ENCODE measurements around the gene TMEM54.
A peak's percentile ranks its signal among the peaks of the same experiment; 100 is the strongest.

Gene TMEM54, protein sequence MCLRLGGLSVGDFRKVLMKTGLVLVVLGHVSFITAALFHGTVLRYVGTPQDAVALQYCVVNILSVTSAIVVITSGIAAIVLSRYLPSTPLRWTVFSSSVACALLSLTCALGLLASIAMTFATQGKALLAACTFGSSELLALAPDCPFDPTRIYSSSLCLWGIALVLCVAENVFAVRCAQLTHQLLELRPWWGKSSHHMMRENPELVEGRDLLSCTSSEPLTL

DNA sequence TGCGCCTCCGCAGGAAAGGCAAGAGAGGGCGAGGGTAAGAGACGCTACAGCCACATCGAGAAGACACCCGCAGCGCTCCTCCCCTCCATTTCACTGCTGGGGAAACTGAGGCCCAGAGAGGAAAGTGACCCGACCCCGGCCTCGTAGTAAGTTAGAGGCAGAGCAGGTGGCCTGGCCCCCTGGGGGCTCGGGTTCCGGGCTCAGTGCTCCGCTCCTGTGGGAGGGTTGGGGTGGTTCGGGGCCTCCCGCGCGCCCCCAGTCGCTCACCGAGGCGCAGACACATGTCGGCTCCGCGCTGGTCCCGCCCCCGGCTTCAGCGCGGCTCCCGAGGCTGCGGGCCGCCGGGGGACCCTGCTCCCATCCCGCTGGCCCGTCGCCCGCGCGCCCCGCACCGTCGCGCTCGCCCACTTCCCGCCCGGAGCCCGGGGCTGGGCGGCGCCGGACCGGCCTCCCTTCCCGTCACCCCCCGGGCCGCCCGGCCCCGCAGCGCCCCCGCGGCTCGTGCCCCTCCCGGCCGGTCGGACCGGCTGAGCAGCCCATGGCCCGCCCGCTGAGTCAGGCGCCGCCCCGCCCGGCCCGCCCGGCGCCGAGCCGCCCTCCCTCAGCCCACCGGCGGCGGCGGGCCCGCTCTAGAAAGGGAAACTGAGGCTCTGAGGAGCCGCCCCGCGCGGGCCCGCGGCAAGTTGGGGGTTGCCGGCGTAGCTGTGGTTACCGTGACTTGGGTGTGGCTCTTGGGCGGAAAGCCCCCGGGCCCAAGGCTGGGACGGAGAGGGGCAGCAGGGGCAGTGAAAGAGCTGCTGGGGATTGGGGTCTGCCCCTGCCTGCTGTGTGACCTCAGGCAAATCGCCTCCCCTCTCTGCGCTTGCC lies at the start of gene TMEM54:
Gene TMEM54 (minus strand): TSS at position 434 of the 867 bp plus-strand sequence. CDS start 151 bp downstream, at position 283.
- DNase-seq, result no peak

DNA sequence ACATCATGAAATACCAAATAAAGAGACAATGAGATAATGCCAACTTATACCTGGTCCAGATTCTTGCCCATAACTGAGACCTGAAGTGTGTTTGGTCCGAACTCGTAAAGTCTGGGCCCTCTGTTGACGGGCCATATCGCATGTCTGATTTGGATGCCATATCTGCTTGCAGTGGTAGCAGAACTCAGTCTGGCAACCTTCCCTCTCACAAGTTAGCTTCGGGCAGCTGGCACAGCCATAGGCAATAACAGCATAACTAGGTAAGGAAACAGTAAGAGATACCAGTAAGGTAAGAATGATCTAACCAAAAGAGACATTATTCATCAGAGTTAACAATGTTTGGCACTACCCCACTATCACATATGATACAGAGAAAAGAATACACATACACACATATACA lies 48.3 kb upstream of the TMEM54 start:
- no peak for DNase-seq

DNA sequence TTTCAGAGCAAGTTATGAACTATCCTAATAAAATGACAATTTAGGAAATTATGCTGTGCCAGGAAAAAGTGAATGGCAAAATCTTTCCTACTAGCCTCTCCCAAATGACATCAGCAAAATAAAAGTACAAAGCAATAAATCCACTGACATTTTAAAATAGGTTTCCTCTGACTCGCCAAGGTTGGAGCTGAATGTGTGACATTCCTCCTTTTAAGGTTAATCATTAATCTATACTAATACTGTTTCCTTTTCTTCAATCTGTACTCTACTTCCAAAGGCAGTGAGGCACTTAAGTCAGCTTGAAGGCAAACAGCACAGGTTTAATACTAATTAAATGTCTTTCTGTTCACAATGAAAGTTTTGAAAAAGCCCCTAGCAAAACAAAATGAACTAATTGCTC lies 47.7 kb upstream of the TMEM54 start:
- DNase-seq, result no peak

GRCh38 chr1:32948390-32948722 lies 47.2 kb upstream of the TMEM54 start:
- DNase-seq, result no peak

DNA sequence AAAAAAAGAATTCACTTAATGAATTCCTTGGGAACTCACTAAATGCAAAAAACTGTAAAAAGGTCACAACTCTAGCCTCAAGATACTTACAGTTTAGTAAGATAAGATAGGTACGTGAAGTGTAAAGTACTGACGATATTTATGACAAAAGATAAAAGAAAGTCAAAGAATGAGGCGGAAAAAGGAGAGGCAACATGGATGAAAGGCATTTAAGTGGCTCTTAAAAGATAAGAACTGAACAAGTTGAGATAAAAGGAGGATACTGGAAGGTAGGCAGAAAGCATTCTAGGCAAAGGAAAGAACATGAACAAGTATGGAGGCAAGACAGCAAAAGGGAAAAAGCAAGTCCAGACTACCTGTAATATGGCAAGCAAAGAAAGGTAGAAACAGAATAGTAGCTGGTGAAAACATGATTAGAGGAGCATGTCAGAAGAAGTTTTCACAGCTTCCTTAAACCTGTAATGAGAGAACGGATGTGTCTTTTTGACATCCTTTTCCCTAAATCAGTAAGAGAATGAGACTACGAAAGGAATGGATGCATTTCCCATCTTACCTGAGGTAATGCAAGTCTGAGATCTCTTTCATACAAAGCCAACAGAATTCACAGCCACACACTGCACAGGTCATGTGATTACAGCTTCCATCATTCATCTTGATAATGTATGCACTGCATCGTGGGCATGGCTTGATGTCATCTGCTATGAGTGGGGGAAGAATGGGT lies 46.6 kb upstream of the TMEM54 start:
- DNase-seq, result no peak

DNA sequence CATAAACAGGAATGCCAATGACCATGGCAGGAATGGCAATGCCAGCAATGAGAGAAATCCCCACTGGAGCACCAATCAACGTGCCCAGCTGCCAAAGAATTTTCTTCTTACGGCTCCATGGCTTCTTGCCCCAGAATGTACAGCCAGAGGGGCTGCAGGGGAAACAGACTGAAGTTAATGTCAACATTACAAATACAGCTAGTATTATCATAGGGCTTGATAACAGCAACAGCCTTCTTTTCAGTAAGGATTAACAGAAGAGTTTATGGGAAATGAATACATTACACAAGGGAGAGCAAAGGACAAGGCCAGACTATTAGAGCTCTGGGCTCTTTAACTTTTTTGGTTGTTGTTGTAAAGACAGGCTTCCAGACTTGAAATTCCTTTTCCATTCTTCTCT lies 45.2 kb upstream of the TMEM54 start:
- DNase-seq, result no peak

DNA sequence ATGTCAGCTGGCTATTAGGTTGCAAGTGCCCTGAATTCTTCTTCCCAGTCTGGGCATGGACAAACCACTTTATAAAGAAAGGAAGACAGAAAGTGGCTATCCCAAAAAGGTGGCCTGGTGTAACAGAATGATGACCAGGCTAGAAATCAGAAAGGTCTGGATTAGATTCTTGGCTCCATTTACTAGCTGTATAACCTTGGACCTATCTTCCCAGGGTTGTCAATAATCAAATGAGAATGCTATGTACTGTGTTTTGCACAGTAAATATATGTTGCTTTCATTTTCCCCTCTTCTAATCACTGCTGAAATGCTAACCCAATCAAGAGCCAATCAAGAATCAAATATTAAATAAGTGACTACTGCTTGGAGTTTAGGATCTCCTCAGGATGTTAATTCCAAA lies 43.0 kb upstream of the TMEM54 start:
- no peak for DNase-seq

- DNase-seq, result no peak
Observed at GRCh38 chr1:32939655-32940371, 38.6 kb upstream of the TMEM54 start.

GRCh38 chr1:32937061-32937460 lies 35.9 kb upstream of the TMEM54 start:
- no peak for DNase-seq

- no peak for DNase-seq
Observed at GRCh38 chr1:32934535-32934934, 33.3 kb upstream of the TMEM54 start.

DNA sequence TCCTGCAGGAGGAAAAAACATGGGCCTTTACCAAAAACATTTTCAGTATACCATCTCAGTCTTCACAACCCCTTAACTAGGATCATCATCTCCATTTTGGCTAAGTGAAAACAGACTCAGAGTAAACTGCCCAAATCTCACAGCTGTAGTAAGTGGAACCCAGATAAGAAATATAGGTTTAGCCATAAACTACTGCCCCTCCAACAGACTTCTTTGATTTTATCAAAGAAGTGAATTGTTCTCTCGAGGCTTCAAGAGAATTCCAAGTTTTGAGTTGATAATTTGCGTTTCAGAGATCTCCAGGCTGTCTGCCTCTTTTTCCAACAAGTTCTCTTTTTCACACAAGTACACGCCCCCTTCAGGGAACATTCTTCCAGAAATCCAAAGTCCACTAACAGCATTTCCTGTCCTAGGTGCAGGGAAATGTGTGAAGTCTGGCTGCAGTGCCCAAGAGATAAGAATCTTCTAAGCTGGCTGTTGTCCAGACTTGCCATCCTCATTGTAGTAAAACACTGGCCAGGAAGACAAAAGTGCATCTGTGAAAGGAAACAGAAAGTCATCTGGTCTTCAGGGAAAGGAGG lies 32.6 kb upstream of the TMEM54 start:
- DNase-seq, result no peak

GRCh38 chr1:32931760-32932159 lies 30.6 kb upstream of the TMEM54 start:
- no peak for DNase-seq

DNA sequence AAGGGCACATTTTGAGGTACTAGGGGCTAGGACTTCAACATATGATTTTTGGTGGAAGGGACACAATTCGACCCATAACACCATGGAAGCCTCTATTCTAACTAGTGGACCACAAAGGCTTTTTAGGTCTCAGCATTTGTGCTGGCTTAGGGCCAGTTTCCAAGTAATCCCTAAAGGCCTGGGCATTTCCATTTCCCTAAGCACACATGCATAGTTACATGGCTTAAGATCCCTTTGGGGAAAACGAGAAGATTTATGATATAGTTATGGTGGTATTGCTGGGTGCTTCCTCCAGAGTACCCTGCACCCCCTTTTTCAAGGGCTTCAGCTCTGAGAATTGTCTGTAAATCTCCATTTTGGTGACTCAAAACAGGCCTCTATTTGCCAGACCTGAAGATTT lies 28.2 kb upstream of the TMEM54 start:
- DNase-seq, result no peak

- no peak for DNase-seq
Observed at GRCh38 chr1:32928715-32929114, 27.5 kb upstream of the TMEM54 start.

DNA sequence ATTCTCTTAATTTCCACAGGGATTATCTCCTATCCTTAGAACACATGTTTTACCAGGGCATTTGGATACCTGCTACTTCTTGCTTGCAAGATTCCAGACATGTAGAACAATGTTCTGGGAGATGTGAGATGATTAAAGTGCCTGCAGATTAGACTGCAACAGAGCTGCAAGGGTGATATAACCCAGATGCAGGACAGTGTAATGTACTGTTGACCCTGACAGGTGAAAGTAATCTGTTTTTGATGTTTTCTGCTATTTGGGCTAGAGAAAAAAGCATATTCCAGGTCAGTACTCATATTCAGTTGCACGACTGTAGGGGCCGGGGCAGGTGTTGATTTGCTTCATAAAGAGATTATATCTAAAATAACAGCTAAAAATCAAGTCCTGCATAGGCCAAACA lies 27.1 kb upstream of the TMEM54 start:
- no peak for DNase-seq

DNA sequence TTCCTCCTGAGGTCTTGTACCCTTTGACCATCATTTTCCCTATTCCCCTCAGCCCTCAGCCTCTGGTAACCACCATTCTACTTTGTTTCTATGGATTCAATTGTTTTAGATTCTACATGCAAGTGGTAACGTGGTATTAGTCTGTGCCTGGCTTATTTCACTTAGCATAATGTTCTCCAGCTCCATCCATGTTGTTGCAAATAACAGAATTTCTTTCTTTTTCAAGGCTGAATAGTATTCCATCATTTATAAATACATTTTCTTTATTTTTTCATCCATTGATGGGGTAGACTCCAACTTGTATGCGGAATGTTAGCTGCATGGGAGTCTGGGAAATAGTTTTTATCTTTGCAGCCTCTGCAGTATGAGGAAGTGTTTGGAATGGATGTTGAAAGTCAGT lies 26.3 kb upstream of the TMEM54 start:
- no peak for DNase-seq

DNA sequence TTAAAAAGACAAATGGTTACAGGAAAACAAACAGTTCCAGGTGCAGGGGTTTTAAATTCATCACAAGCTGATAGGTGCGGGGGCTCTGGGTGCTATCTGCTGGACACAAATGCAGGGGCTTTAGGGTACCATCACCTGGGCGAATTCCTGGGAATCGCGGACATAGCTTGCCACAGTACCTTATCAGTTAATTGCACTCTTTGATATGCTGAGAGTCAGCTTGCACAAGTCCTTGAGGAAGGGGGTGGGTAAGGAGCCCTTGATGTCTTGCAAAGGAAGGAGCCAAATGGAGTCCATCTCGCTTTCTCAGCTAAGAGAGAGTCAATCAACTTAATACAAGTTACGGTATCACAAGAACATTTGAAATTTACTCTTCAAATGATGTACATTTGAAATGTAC lies 25.4 kb upstream of the TMEM54 start:
- no peak for DNase-seq

DNA sequence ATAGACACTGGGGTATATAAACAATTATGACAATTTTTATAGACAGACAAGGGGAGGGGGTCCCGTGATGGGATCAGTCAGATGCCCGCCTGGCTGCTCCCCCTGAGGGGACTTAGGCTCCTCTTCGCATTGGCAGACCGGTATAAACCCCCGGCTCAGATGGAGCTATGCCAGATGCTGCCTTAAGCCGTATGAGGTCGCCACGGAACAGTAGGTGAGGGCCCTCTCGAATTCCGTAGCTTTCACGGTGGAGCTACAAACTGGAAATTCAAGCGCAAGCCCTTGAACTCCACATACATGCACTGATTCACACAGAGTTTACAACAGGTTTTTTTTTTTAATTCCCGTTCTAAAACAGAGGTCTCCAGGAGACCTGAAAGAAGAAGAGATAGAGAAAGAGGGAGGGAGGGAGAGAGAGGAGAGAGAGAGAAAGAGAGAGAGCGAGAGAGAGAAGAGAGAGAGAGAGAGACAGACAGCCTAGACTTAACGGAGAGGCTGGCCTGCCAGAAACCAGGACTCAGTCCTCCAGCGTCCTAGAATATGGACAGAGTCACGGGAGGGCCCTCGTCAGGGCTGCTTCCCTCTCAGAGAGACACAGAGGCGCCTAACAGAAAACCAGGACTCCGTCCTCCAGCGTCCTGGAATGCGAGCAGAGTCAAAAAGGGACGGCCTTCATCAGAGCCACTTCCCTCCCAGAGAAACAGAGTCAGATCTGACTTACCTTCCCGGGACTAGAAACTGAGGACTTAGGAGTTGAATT lies 24.4 kb upstream of the TMEM54 start:
- peak in 1 of 2 donors; percentile 8 for DNase-seq

GRCh38 chr1:32924881-32925344 lies 23.7 kb upstream of the TMEM54 start:
- DNase-seq, result no peak

DNA sequence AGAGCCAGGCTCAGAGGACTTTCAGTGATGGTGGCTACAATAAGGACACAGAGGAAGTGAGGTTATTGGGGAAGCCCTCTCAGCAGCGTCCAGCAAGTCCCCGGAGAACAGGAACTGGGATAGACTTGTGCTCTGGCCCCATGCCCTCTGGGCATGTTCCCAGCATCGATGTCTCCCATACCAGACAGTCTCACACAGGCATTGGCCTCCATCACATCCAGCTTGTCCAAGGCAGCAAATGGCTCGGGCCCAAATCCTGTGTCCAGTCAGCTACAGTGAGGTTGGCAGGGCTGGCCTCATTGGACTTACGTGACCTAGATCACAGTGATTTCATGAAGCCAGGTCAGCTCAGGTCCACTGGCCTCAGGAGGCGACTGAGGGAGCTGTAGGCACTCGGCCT lies 19.6 kb upstream of the TMEM54 start:
- DNase-seq, result no peak

DNA sequence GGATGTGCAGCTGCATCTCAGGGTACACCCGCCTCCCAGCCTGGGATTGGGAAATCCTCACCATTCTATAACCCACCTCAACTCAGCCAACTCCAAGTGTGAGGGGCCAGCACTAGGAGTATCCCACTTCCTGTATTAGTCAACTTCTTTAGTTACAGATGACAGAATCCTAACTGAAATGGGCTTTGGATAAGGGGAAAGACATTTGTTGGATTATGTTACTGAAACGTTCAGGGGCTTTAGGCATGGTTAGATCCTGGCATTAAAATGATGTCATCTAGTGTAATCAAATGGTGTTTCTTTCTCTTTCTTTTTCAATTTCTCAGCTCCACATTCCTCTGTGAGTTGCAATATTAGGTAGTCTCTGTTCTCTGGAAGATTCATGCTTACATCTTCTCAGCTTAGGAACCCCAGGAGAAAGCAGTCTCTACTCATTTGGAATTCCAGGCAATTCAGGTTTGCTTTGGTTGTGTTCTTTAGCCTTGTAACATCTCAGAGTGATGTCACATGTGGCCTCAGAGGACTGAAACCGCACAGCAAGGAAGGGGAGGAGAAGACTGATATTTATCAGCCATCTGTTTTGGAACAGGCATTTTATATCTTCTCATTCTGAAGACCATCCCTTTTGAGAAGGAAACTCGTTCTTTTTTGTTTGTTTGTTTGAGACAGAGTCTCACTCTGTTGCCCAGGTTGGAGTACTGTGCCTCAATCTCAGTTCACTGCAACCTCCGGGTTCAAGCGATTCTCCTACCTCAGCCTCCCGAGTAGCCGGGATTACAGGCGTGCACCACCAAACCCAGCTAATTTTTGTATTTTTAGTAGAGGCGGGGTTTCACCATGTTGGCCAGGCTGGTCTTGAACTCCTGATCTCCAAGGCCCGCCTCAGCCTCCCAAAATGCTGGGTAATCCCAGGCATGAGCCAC lies 18.9 kb upstream of the TMEM54 start:
- DNase-seq, result no peak
